Mesothelial cell of epicardium (in vitro differentiated cells): Measurements from ENCODE around the gene CDH26. TPM values are rescaled to one million over a fixed set of nuclear protein-coding genes. Genes with fewer than 3 reads are reported as not detected.

Experiments used
- DNase-seq, 2 experiments: peaks; one replicate each; pipeline ENCODE4 v3.0.0; 2021; ENCODE audit warnings: low spot score in 2 of 2; ENCODE audit not compliant: unreplicated experiment in 2 of 2
- H3K27ac Mint-ChIP-seq: 2 replicates; pipeline ENCODE4 v1.8.0; 2021; ENCODE audit warnings: mixed read lengths
- H3K27me3 Mint-ChIP-seq: 2 replicates; pipeline ENCODE4 v1.8.0; 2021; ENCODE audit warnings: low read depth, mixed read lengths
- H3K36me3 Mint-ChIP-seq: 2 replicates; pipeline ENCODE4 v1.8.0; 2021; ENCODE audit warnings: mixed read lengths
- H3K4me1 Mint-ChIP-seq: 2 replicates; pipeline ENCODE4 v1.8.0; 2021; ENCODE audit warnings: mixed read lengths
- H3K4me3 Mint-ChIP-seq: 2 replicates; pipeline ENCODE4 v1.8.0; 2021; ENCODE audit warnings: mild to moderate bottlenecking, moderate library complexity, mixed read lengths
- H3K9me3 Mint-ChIP-seq: 2 replicates; pipeline ENCODE4 v1.8.0; 2021; ENCODE audit warnings: mixed read lengths
- CTCF ChIP-seq: fragments of 200-600 bp; sonication (generic); IDR thresholded peaks from one replicate; pipeline ENCODE4 v1.5.0; 2021; ENCODE audit warnings: antibody characterized with exemption; ENCODE audit not compliant: unreplicated experiment
- total RNA-seq: library from RNA; stranded (reverse); gene quantifications from 3 replicates; pipeline ENCODE4 v1.2.1, GENCODE V29; 2021

CDH26 gene
- total RNA-seq, 1 donor from 2014 or later, result 0.49 TPM

GRCh38 chr20:59993736-59994430 lies 35.7 kb downstream of the CDH26 start:
- Mint-ChIP-seq H3K4me3 (peak overlapping the region; percentile 37), H3K27ac (no peak overlapping the region), H3K36me3 (no peaks in the 10 kb centered on the region), H3K4me1 (peaks cover 19% of the 10 kb centered on the region), H3K27me3 (peaks cover 25% of the 10 kb centered on the region), H3K9me3 (no peaks in the 10 kb centered on the region)
- no peak for DNase-seq
- TF ChIP-seq CTCF, result no peak

- no peak overlapping the region for H3K27ac Mint-ChIP-seq
- H3K27me3 Mint-ChIP-seq, result peaks cover 30% of the 10 kb centered on the region
- H3K4me1 Mint-ChIP-seq, result peaks cover 19% of the 10 kb centered on the region
- H3K4me3 Mint-ChIP-seq, result peak overlapping the region; percentile 37
- no peak for TF ChIP-seq CTCF
- H3K36me3 Mint-ChIP-seq, result no peaks in the 10 kb centered on the region
- no peak for DNase-seq
- no peaks in the 10 kb centered on the region for H3K9me3 Mint-ChIP-seq
These were observed 36.5 kb downstream of the CDH26 start for GRCh38 chr20:59994697-59995122.

GRCh38 chr20:59996108-59996507 lies 37.9 kb downstream of the CDH26 start:
- H3K36me3 Mint-ChIP-seq, result no peaks in the 10 kb centered on the region
- H3K4me1 Mint-ChIP-seq, result peaks cover 19% of the 10 kb centered on the region
- no peaks in the 10 kb centered on the region for H3K9me3 Mint-ChIP-seq
- TF ChIP-seq CTCF, result no peak
- DNase-seq, result no peak
- no peak overlapping the region for H3K27ac Mint-ChIP-seq
- no peak overlapping the region for H3K4me3 Mint-ChIP-seq
- H3K27me3 Mint-ChIP-seq, result peaks cover 31% of the 10 kb centered on the region

GRCh38 chr20:59997896-59998295 lies 39.7 kb downstream of the CDH26 start:
- TF ChIP-seq CTCF, result no peak
- H3K4me1 Mint-ChIP-seq, result peaks cover 13% of the 10 kb centered on the region
- peaks cover 31% of the 10 kb centered on the region for H3K27me3 Mint-ChIP-seq
- no peak overlapping the region for H3K27ac Mint-ChIP-seq
- H3K36me3 Mint-ChIP-seq, result no peaks in the 10 kb centered on the region
- no peaks in the 10 kb centered on the region for H3K9me3 Mint-ChIP-seq
- DNase-seq, result no peak
- no peak overlapping the region for H3K4me3 Mint-ChIP-seq

- no peaks in the 10 kb centered on the region for H3K9me3 Mint-ChIP-seq
- TF ChIP-seq CTCF, result no peak
- H3K27ac Mint-ChIP-seq, result no peak overlapping the region
- H3K27me3 Mint-ChIP-seq, result peaks cover 22% of the 10 kb centered on the region
- H3K4me1 Mint-ChIP-seq, result peaks cover 2% of the 10 kb centered on the region
- H3K36me3 Mint-ChIP-seq, result no peaks in the 10 kb centered on the region
- no peak overlapping the region for H3K4me3 Mint-ChIP-seq
- DNase-seq, result no peak
These were observed 41.3 kb downstream of the CDH26 start for GRCh38 chr20:59999502-59999901.
